RKO (cell line): ENCODE data around the gene RELA.
"Not testable (repeated sequence)": the region's sequence is repeated elsewhere in the genome, so short reads cannot be mapped to it uniquely, and the experiment has no call there.

ENCODE experiments used
- DNase-seq: peaks from one replicate; pipeline ENCODE4 v3.0.0-alpha.2; 2016; ENCODE audit warnings: low spot score

Gene RELA

GRCh38 chr11:65662799-65663638, at the start of gene RELA:
RELA (minus strand) TSS chr11:65662916; CDS start chr11:65662832, 84 bp downstream.
- DNase-seq, result peak; percentile 95

GRCh38 chr11:65711785-65712632, 49.3 kb upstream of the RELA start, which contains the start of gene KAT5:
KAT5 (plus strand) TSS chr11:65712252; CDS start chr11:65712268, 16 bp downstream.
- peak; percentile 97 for DNase-seq

- DNase-seq, result no peak
These were observed 47.7 kb upstream of the RELA start for GRCh38 chr11:65710421-65710820.

- no peak for DNase-seq
These were observed 46.9 kb upstream of the RELA start for GRCh38 chr11:65709661-65710060.

- DNase-seq, result no peak
These were observed 45.7 kb upstream of the RELA start for GRCh38 chr11:65708451-65708850.

- not testable (repeated sequence) for DNase-seq
These were observed 44.3 kb upstream of the RELA start for GRCh38 chr11:65707002-65707401.

- peak; percentile 58 for DNase-seq
These were observed 43.6 kb upstream of the RELA start for GRCh38 chr11:65706303-65706763.

GRCh38 chr11:65703846-65704245, 41.1 kb upstream of the RELA start:
- DNase-seq, result no peak

GRCh38 chr11:65701686-65702085, 39.0 kb upstream of the RELA start:
- DNase-seq, result no peak

GRCh38 chr11:65700399-65700798, 37.7 kb upstream of the RELA start:
- DNase-seq, result no peak

- DNase-seq, result no peak
These were observed 36.6 kb upstream of the RELA start for GRCh38 chr11:65699306-65699705.

- DNase-seq, result no peak
These were observed 35.5 kb upstream of the RELA start for GRCh38 chr11:65698205-65698604.

GRCh38 chr11:65696802-65697552, 34.3 kb upstream of the RELA start:
- DNase-seq, result no peak

GRCh38 chr11:65695459-65696241, 32.9 kb upstream of the RELA start:
- no peak for DNase-seq

- no peak for DNase-seq
These were observed 29.7 kb upstream of the RELA start for GRCh38 chr11:65692367-65692766.

GRCh38 chr11:65691847-65692246, 29.1 kb upstream of the RELA start:
- DNase-seq, result not testable (repeated sequence)

GRCh38 chr11:65685981-65686380, 23.3 kb upstream of the RELA start:
- no peak for DNase-seq

- not testable (repeated sequence) for DNase-seq
These were observed 20.8 kb upstream of the RELA start for GRCh38 chr11:65683480-65683879.

- no peak for DNase-seq
These were observed 17.6 kb upstream of the RELA start for GRCh38 chr11:65680192-65680743.

- no peak for DNase-seq
These were observed 10.3 kb upstream of the RELA start for GRCh38 chr11:65672982-65673381.
